Vagina (tissue), 2 donors: ENCODE data around the gene MPZL3.

ENCODE experiments used
- CTCF ChIP-seq, 3 experiments: fragments of 450-650 bp in 2 of 3; fragments of 200-600 bp in 1 of 3; sonication (generic) in 1 of 3; IDR thresholded peaks; one replicate each; pipeline ENCODE4 v1.5.1; 2017 to 2019; ENCODE audit warnings: antibody characterized with exemption in 3 of 3, mild to moderate bottlenecking in 2 of 3, moderate library complexity in 2 of 3
- POLR2A ChIP-seq, 2 donors: fragments of 450-650 bp; IDR thresholded peaks; one replicate each; pipeline ENCODE4 v1.6.1; 2017; ENCODE audit warnings: antibody characterized with exemption in 2 of 2, mild to moderate bottlenecking in 2 of 2, moderate library complexity in 2 of 2
- POLR2AphosphoS5 ChIP-seq, 2 donors: sonication (generic); formaldehyde crosslinking; IDR thresholded peaks; one replicate each; pipeline ENCODE4 v1.9.0; 2017; ENCODE audit warnings: antibody characterized with exemption in 2 of 2, mild to moderate bottlenecking in 2 of 2, low read depth in 1 of 2; ENCODE audit not compliant: insufficient read depth in 1 of 2

DNA sequence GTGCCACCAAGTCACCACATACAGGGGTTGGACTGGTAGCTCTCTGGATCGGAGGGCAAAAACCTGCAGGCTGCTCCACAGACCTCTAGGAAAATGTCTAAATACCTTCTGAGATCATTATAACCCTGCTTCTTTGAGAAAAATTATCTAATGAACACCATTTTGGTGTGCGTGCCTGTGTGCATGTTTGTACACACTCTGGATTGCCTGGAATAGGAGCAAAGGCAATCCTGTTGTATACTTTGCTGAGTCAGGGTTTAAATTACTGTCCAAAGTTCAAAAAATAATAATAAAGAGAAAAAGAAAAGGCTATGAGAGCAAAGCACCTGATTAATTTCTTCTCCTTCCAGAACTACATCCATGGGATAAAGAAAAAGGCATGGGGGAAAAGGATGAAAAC is 38.4 kb downstream of the MPZL3 start:
- TF ChIP-seq CTCF (IDR thresholded peaks at IDR 0.05) = no peak
- TF ChIP-seq POLR2A (IDR thresholded peaks at IDR 0.05) = no peak
- no peak for TF ChIP-seq POLR2AphosphoS5 (IDR thresholded peaks at IDR 0.05; ENCODE audit: insufficient read depth in 1 of 2, low read depth in 1 of 2)
